Common myeloid progenitor, CD34-positive (primary cell): Measurements from ENCODE around the gene HHATL.

ENCODE experiments used
- CTCF ChIA-PET: fragments of 350-600 bp; sonication (Branson Sonifier 250); formaldehyde crosslinking; loops from one replicate; lab custom pipeline; 2021; ENCODE audit warnings: antibody characterized with exemption; lab: Charles Lee
- POLR2A ChIA-PET: fragments of 350-600 bp; sonication (Branson Sonifier 250); formaldehyde crosslinking; loops from one replicate; lab custom pipeline; 2021; ENCODE audit warnings: antibody characterized with exemption; lab: Charles Lee
- DNase-seq, 3 donors: peaks; one replicate each; pipeline versions ENCODE4 v3.0.0 to v3.0.0-alpha.2; 2013
- H3K27ac ChIP-seq, 2 experiments: 1 replicate in 1 of 2; 2 replicates in 1 of 2; pipeline ENCODE4 v1.7.0; 2013; ENCODE audit warnings: inconsistent platforms in 2 of 2, low read length in 2 of 2, mild to moderate bottlenecking in 2 of 2, low read depth in 1 of 2, moderate library complexity in 1 of 2; ENCODE audit not compliant: severe bottlenecking in 2 of 2, insufficient read depth in 1 of 2, poor library complexity in 1 of 2
- H3K27me3 ChIP-seq, 5 experiments: replicated peaks in 2 of 5; 1 replicate in 3 of 5; 2 replicates in 2 of 5; pipeline versions ENCODE4 v1.6.1 to v1.7.0; 2013; ENCODE audit warnings: low read length in 4 of 5, mild to moderate bottlenecking in 2 of 5, moderate library complexity in 2 of 5, inconsistent platforms in 1 of 5; ENCODE audit not compliant: insufficient read depth in 5 of 5, control insufficient read depth in 4 of 5
- H3K36me3 ChIP-seq, 4 experiments: 1 replicate in 2 of 4; 2 replicates in 2 of 4; pipeline versions ENCODE4 v1.6.1 to v1.7.0; 2013; ENCODE audit warnings: low read length in 3 of 4, control low read depth in 1 of 4, mild to moderate bottlenecking in 1 of 4; ENCODE audit not compliant: control insufficient read depth in 4 of 4, insufficient read depth in 4 of 4
- H3K4me1 ChIP-seq, 4 experiments: 1 replicate in 3 of 4; 2 replicates in 1 of 4; pipeline versions ENCODE4 v1.6.1 to v1.7.1; 2013; ENCODE audit warnings: low read length in 3 of 4, mild to moderate bottlenecking in 3 of 4, control low read depth in 1 of 4, inconsistent platforms in 1 of 4, moderate library complexity in 1 of 4; ENCODE audit not compliant: control insufficient read depth in 4 of 4, insufficient read depth in 4 of 4; ENCODE audit errors: control extremely low read depth in 1 of 4
- H3K4me3 ChIP-seq, 7 experiments: 1 replicate in 4 of 7; 2 replicates in 3 of 7; pipeline versions ENCODE4 v1.5.1 to v1.7.0; 2013; ENCODE audit warnings: mild to moderate bottlenecking in 7 of 7, low read length in 6 of 7, moderate library complexity in 6 of 7, inconsistent platforms in 2 of 7, low read depth in 2 of 7, control low read depth in 1 of 7; ENCODE audit not compliant: insufficient read depth in 4 of 7, control insufficient read depth in 1 of 7; ENCODE audit errors: extremely low read depth in 1 of 7
- H3K9me3 ChIP-seq, 5 experiments: 1 replicate in 4 of 5; 2 replicates in 1 of 5; pipeline versions ENCODE4 v1.6.1 to v1.7.1; 2013; ENCODE audit warnings: low read length in 4 of 5, mild to moderate bottlenecking in 2 of 5, inconsistent platforms in 1 of 5, low read depth in 1 of 5, moderate library complexity in 1 of 5; ENCODE audit not compliant: control insufficient read depth in 4 of 5, insufficient read depth in 2 of 5; ENCODE audit errors: control extremely low read depth in 1 of 5
- WGBS: methylation state at CpG from one replicate; pipeline ENCODE4 v1.1.5; 2013; ENCODE audit not compliant: insufficient coverage; 5-methylcytosine and 5-hydroxymethylcytosine counted together

The HHATL gene

DNA sequence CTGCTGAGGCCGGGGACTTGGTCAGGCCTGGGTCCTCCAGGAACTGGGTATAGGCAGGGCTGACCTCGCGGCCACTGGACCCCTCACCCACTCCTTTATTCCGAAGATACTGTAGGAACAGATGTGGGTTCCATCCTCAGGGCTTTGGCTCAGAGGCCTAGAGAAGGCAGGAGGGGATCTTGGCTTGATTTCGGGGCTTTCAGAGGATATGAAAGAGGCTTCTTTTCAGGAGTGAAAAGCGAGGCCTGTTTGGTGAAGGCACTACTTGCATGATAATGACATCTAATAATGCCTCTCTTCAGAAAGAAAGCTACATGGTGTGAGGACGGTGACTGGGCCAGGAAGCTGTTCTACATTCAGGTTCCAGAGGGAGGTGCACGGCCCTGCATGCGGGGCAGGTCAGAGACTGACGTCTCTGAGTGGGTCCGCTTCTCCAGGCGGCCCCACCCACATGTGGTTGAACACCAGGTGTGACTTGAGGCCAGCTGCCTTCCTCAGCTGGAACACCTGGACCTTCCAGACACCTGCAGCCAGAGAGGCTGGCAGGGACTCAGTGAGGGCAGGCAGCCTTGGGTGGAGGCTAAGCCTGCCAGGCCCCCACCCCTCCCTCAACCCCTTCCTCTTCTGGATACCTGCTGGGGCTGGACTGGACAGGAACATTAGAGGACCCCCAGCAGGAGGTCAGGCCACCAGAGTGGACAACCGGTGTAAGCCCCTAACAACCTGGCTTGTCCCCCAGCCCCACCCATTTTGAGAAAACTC, 31.1 kb upstream of the HHATL start:
- ChIA-PET POLR2A (no interaction called here), CTCF (no interaction called here)
- Histone ChIP-seq H3K27me3 (no peaks in the 10 kb centered on the region), H3K27ac (no peak overlapping the region), H3K4me3 (no peak overlapping the region), H3K36me3 (no peaks in the 10 kb centered on the region), H3K9me3 (no peaks in the 10 kb centered on the region), H3K4me1 (no peaks in the 10 kb centered on the region)
- DNase-seq: no peak
- WGBS: 92% methylated on average over 11 of the region's 13 CpGs

DNA sequence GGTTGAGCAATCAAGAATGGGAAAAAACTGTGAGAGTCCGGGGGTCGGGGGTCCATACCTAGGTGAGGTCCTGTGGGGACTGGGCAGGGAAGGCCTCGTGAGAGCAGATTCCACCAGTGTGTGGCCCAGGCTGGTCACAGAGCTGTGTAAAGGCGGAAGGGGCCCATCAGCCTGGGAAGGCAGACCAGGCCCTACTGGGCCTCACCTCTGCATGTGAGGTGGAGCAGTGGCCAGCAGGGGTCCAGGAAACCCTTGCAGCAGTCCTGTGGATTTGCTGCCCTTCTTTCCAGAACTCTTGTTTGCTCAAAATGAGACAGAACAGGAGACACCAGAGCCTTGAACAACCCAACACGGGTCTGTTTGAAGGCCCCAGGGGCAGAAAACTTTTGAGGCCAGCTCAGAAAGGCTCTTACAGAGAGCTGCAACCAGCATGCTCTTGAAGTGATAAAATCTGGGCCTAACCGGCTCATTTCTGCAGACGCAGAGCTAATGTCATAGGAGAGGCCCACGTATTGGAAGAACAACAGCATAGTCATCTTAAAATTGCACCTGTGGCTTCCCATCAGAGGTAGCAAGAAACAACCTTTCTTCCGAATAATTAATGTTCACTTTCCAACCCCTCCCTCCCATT, 30.3 kb upstream of the HHATL start:
- no peak overlapping the region for H3K27ac ChIP-seq
- H3K4me3 ChIP-seq: no peak overlapping the region
- DNase-seq: no peak
- H3K4me1 ChIP-seq: no peaks in the 10 kb centered on the region
- no peaks in the 10 kb centered on the region for H3K36me3 ChIP-seq
- WGBS: 95% methylated on average over 9 of the region's 9 CpGs
- H3K9me3 ChIP-seq: no peaks in the 10 kb centered on the region
- H3K27me3 ChIP-seq: peaks cover 0 to 3% (median 0%) of the 10 kb centered on the region in 5 experiments
- ChIA-PET POLR2A (no interaction called here), CTCF (interaction anchor here (1.7 kb wide), 1 partner anchor 23 kb away, joined by 3 read pairs; no protein-coding TSS in a partner anchor)

DNA sequence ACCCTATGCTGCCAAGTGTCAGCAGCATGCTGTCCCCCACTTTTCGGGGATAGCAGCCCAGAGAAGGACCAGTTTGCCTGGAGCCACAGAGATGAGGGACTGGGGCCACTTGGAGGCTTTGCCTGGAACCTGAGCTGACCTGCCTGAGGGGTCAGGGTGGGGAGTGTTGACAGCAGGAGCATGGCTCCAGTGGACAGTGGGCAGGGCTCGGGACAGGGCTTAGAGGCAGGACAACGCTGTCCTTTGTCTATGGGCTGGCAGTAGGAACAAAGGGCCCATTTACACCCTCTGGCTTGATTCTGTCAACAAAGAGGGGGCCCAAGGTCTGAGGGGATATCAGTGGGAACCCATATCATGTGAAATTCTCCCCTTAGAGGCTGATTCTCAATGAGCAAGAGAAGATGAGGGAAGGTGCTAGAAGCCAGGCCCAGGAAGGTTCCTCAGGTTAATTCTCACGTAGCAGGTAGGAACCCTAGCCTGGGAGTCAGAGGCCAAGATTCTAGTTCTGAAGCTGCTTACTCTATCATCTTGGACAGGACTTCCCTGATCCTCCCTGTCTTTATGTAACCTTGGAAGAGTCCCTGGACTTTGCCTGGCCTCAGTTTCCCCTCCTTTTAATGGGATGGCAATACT, 29.7 kb upstream of the HHATL start:
- WGBS: 100% methylated on average over 4 of the region's 4 CpGs
- no peak for DNase-seq
- no peaks in the 10 kb centered on the region for H3K36me3 ChIP-seq

DNA sequence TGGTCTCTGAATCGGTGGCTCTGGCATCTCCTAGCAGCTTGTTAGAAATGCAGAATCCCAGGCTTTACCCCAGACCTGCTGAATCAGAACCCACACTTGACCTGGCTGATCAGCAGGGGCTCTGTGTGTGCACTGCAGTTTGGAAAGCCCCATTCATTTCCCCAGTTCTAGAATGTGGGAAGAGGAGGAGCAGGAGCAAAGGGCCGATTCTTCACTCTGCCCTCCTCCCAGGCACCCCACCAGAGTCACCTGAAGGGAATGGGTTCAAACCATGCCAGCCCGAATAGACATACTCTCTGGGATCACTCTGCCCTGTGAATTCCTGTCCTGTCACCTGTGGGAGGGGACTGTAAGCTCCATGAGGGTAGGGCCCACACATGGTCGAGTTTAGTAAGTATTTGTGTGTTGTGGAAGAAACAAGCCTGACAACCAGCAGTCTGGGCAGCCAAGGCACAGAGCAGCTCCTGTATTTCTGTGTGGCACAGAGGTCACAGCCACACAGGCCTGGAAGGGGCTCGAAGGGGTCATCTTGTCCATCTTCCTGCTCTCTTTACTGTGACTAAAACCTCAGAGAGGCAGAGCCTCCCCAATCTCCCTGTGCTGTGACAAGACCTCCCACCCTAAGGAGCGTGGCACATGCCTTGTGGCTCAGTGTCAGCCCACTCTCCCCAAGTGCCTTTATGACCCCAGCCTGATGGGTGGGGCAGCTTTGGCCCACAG, 29.0 kb upstream of the HHATL start:
- no peak overlapping the region for H3K4me3 ChIP-seq
- H3K27me3 ChIP-seq: peaks cover 0 to 4% (median 0%) of the 10 kb centered on the region in 5 experiments
- POLR2A ChIA-PET: interaction anchor here (0.5 kb wide), 1 partner anchor 717 kb away, joined by 5 read pairs; no protein-coding TSS in a partner anchor
- WGBS: 90% methylated on average over 3 of the region's 6 CpGs
- H3K36me3 ChIP-seq: no peaks in the 10 kb centered on the region
- DNase-seq: no peak
- no peak overlapping the region for H3K27ac ChIP-seq
- no peaks in the 10 kb centered on the region for H3K9me3 ChIP-seq
- CTCF ChIA-PET: interaction anchor here (0.9 to 1.7 kb wide), 2 partner anchors 19 to 24 kb away, joined by 3 read pairs; no protein-coding TSS in a partner anchor
- H3K4me1 ChIP-seq: no peaks in the 10 kb centered on the region

More for the DNA sequence above, 29.7 kb upstream of the HHATL start:
- CTCF ChIA-PET: interaction anchor here (1.7 kb wide), 1 partner anchor 23 kb away, joined by 3 read pairs; no protein-coding TSS in a partner anchor
- no peak overlapping the region for H3K27ac ChIP-seq
- POLR2A ChIA-PET: no interaction called here
- H3K9me3 ChIP-seq: no peaks in the 10 kb centered on the region
- H3K4me1 ChIP-seq: no peaks in the 10 kb centered on the region
- H3K27me3 ChIP-seq: peaks cover 0 to 4% (median 0%) of the 10 kb centered on the region in 5 experiments
- H3K4me3 ChIP-seq: no peak overlapping the region

GRCh38 chr3:42730706-42731420, 28.3 kb upstream of the HHATL start:
- 100% methylated on average over 1 of the region's 3 CpGs for WGBS
- DNase-seq: no peak
- H3K36me3 ChIP-seq: no peaks in the 10 kb centered on the region
- H3K4me1 ChIP-seq: no peaks in the 10 kb centered on the region
- no peak overlapping the region for H3K27ac ChIP-seq
- no peaks in the 10 kb centered on the region for H3K9me3 ChIP-seq
- CTCF ChIA-PET: interaction anchor here (0.9 kb wide), 1 partner anchor 19 kb away, joined by 3 read pairs; no protein-coding TSS in a partner anchor
- no peak overlapping the region for H3K4me3 ChIP-seq
- POLR2A ChIA-PET: interaction anchor here (0.5 to 0.6 kb wide), 2 partner anchors 137 to 716 kb away, joined by 3 to 5 read pairs; no protein-coding TSS in a partner anchor
- H3K27me3 ChIP-seq: peaks cover 0 to 4% (median 0%) of the 10 kb centered on the region in 5 experiments

DNA sequence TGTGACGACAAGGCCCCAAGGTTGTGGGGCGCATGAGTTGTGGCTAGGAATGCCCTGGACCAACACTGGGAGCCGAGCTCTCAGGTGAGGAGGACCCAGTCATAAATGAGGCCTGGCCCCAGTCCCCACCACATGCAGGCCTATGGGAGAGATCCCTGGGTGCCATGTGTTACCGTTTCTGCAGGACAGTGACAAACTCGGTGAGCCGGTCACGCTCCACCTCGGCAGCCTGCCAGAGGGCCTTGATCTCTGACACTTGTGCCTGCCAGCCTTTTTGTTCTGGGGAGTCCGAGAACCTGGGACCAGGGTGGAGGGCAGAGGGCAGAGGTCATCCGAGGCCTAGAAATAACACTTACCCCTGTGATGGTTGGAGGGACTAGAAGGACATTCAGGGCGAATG, 27.7 kb upstream of the HHATL start:
- H3K27me3 ChIP-seq: peaks cover 0 to 4% (median 0%) of the 10 kb centered on the region in 5 experiments
- no peak for DNase-seq
- no peak overlapping the region for H3K4me3 ChIP-seq
- CTCF ChIA-PET: interaction anchor here (0.7 kb wide), 1 partner anchor 14 kb away, joined by 3 read pairs; no protein-coding TSS in a partner anchor
- no peaks in the 10 kb centered on the region for H3K36me3 ChIP-seq
- no peak overlapping the region for H3K27ac ChIP-seq
- no peaks in the 10 kb centered on the region for H3K9me3 ChIP-seq
- POLR2A ChIA-PET: no interaction called here
- WGBS: 97% methylated on average over 11 of the region's 11 CpGs
- H3K4me1 ChIP-seq: no peaks in the 10 kb centered on the region
